ENCODE results near the gene ZNF888.
"Not testable (repeated sequence)": the region's sequence is repeated elsewhere in the genome, so short reads cannot be mapped to it uniquely, and the experiment has no call there.

ZNF888 gene

DNA sequence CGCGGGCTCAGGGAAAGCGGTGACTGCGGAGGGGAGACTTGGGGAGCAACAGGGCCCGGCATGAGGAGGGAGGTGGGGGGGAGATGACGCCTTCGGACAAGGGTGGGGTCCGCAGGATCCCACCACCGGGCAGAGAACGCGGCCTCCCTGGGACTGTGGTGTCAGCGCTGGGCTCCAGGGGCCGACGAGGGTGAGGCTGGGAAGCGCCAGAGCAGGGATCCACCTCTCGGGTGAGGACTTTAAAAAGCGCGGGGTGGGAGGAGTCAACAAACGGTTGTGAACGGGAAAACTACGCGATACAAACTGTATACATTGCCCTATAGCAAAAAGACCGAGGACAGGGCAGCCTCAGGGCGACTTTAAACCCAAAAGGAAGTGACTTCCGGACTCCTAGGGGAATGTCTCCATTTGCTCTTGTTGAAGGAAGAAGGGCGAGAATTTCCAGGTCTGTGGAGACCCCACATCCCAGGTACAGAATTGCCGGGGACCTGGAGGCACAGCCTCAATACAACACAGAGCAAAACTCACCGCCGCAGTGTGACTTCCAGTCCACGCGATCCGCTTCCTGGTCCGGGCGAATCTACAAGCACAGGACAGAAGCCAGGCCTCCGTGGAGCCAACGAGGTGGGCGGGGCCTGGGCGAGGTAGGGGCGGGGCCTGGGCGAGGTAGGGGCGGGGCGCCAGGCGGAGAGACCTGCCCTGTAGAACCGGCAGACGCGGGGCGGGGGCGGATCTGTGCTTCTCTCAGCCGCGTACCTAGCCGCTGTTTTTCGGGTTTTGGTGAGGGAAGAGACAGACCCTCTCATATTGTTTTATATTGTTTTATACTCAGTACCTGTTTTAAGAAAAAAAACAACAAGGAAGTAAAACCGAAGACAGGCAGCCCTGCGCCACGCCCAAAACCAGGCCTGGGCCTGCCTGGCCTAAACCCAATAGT is at the start of gene ZNF888:
Gene ZNF888 (minus strand): TSS at position 588 of the 937 bp plus-strand sequence. CDS start 5,555 bp downstream, outside the sequence.
- DNase-seq, result peak; percentile 91

DNA sequence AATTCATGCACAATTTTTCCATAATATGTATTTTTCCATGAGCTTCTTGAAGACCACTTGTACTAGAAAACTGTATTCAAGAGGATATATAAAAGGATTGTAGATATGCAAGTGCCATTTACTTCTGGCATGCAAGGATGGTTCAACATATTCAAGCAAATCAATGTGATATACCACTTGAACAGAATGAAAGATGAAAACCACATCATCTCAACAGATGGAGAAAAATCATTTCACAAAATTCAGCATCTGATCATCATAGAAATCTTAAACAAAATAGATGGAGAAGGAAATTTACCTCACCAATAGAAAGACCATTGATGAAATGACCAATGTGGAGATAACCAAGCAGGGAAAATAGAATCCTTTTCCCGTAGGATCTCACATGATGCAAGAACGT is 44.5 kb upstream of the ZNF888 start:
- DNase-seq, result no peak

DNA sequence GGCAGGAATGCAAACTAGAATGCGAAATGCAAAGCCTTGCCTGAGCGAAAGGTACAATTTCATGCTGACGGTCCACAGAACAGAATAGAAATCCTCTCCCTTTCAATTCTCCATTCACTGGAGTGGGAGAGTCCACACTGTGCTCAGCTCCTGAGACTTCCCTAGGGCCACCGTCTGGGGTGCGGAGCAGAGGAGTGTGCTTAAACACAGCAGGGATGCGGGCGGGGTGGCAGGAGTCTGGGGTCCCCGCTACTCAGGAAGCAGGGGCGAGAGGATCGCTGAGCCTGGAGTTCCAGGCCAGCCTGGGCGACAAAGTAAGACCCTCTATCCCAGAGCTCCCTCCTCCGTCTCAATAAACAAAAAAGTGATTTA is 40.0 kb upstream of the ZNF888 start:
- peak; percentile 40 for DNase-seq

DNA sequence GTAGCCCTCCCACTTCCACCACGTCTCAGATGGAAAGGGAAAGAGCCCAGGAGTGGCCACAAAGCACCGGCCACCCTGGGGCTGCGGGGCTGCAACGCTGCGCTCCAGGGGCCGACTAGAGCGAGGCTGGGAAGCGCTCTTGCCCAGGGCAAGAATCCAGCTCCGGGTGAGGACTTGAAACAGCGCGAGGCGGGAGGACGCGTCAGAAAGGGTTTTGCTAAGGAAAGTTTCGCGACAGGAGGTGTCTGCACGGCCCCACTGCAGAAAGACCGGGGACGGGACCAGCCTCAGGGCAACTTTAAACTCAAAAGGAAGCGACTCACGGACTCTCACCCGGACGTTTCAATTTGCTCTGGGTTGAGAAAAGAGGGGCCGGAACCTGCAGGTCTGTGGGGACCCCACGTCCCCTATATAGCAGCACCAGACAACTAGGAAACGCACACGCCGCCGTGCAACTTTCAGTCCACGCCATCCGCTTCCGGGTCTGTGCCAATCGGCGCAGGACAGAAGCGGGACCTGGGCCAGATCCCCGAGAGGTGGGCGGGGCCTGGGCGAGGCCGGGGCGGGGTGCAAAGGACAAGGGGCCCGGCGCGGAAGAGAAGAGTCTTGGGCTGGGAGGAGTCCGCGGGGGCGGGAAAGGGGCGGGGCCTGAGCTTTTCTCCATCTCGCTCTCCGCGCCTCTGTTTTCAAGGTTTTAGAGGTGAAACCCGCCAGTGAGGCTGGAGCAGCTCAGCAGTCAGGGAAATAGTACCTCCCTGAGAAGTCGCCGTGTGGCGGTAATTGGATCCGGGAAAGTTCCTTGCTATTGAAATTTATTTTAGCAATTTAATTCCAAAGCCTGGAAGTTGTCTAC is 39.4 kb upstream of the ZNF888 start, which contains the start of gene ZNF816:
Gene ZNF816 (minus strand): TSS at position 488 of the 853 bp plus-strand sequence. CDS start 6,792 bp downstream, outside the sequence.
- peak; percentile 98 for DNase-seq

DNA sequence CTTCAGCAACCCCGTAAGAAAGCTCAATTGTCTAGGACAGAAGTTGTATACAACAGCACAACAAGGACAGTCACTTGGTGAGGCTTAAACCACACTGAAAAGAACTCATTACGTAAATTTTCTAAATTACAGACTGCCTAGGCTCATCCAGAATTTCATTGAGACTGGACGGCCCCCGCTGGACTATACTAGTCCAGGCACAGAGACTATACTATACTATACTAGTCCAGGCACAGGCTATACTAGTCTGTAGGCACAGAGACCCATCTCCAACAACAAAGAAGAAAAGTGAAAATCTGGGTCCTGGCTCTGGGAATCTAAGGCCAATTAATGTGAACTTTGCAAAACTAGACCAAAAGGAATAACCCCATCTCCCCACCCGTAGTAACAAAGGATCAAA is 38.8 kb upstream of the ZNF888 start:
- no peak for DNase-seq

DNA sequence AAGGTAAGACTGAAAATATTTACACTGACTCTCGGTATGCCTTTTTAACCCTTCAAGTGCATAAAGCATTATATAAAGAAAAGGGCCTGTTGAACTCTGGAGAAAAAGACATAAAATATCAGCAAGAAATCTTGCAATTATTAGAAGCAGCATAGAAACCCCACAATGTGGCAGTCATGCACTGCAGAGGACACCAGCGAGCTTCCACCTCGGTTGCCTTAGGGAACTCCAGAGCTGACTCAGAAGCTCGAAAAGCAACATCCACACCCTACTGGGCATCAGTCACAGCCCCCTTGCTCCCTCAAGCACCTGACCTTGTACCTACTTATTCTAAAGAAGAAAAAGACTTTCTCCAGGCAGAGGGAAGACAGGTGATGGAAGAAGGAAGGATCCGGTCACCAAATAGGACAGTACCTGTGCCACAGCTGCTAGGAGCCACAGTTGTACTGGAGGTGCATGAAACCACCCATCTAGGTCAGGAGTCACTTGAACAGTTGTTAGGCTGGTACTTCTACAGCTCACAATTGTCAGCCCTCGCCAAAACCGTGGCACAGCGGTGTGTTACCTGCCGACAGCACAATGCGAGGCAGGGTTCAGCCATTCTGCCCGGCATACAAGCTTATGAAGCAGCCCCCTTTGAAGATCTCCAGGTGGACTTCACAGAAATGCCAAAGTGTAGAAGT is 36.5 kb upstream of the ZNF888 start:
- no peak for DNase-seq

DNA sequence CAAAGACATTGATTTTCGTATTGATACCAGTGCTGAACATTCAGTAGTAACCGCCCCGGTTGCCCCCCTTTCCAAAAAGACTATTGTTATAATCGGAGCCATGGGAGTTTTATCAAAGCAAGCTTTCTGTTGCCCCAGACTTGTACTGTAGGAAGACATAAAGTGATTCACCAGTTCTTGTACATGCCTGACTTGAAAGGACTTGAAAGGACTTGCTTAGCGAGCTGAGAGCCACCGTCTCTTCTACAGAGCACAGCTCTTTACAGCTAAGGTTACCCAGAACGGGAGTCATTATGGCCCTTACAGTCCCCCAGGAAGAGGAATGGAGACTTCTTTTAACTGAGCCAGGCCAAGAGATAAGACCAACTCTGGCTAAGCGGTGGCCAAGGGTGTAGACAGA is 34.4 kb upstream of the ZNF888 start:
- DNase-seq, result no peak

DNA sequence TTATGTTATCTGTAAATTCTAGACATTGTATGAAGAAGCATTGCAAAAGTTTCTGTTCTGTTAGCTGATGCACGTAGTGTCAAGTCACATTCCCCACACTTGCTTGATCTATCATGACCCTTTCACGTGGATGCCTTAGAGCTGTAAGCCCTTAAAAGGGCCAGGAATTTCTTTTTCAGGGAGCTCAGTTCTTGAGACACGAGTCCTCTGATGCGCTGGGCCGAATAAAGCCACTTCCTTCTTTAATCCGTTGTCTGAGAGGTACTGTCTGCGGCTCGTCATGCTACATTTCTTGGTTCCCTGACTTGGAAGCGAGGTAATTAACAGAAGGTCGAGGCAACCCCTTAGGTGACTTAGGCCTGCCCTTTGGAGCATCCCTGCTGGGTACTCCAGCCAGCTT is 33.7 kb upstream of the ZNF888 start:
- no peak for DNase-seq

DNA sequence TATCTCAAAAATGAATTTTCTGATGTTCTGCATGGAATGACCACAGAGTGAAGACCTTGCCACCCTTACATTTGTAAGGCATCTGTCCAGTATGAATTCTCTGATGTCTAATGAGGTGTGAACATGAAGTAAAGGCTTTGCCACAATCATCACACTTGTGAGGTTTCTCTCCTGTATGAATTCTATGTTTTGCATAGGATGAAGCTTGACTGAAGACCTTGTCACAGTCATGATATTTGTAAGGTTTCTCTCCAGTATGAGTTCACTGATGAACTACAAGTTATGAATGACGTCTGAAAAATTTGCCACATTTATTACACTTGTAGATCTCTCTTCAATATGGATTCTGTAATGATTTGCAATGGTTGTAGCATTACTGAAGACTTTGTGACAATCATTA is 26.2 kb upstream of the ZNF888 start:
- DNase-seq, result no peak

DNA sequence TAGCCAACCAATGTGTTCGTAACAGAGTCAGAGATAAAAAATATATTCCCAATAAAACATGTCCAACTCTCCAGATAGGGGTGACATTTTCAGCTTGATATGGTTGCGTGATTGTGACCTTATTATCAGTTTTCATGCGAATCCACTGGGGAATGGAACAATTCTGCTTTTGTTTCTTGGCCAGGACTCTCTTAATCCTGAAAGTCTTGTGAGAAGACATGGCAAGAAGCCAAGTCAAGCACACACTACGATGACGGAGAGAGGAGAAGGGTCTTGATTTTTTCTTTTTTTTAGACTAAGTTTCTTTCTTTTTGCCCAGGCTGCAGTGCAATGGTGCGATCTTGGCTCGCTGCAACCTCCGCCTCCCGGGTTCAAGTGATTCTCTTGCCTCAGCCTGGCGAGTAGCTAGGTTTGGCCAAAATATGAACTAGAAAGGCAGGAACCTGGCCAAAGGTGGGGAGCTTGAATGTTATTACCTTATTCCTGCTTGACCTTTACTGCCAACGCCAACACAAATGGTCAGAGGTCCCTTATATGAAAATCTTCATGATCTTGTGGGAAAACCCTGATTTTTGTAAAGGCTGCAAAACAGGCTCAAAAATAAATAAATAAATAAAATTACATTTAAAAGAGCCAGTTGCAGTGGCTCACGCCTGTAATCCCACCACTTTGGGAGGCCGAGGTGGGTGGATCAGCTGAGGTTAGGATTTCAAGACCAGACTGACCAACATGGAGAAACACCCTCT is 25.0 kb upstream of the ZNF888 start:
- DNase-seq, result no peak

DNA sequence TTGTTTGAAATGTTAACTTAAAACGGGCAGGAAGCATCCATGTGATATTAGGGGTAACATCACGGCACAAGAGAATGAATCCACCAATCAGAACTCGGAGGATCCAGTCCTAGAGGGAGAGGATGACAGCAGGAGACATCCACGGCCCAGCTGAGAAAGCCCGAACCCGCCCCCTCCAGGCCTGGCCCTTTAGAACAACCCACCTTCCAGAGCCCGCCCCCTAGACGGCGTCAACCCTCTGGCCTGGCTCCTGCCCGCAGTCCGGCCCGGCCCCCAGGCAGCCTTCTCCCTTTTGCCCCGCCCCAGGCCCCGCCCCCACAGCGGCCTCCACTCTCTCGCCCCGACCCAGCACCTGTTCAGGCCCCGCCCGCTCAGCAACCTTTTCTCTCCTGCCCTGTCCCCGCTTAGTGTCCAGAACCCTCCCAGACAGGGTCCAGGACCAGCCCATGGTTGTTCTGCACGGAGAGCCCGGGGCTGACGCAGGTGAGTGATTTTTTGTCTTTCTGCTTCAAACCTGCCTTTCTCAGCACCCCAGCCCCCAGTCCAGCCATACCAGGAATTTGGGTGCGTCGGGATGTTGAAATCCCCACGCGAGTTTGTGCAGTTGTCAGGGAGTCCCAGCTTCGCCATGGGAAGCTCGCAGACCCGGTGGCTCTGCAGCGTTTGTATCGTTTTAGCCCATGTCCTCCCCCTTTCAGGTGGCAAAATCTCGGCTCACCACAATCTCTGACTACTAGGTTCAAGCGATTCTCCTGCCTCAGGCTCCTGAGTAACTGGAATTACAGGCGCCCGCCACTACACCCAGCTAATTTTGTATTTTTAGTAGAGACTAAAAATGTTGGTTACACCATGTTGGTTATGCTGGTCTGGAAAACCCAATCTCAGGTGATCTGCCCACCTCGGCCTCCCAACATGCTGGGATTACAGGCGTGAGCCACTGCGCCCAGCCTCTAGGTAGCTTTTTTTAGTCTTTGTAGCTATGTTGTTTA is 23.4 kb upstream of the ZNF888 start:
- DNase-seq, result peak; percentile 34

DNA sequence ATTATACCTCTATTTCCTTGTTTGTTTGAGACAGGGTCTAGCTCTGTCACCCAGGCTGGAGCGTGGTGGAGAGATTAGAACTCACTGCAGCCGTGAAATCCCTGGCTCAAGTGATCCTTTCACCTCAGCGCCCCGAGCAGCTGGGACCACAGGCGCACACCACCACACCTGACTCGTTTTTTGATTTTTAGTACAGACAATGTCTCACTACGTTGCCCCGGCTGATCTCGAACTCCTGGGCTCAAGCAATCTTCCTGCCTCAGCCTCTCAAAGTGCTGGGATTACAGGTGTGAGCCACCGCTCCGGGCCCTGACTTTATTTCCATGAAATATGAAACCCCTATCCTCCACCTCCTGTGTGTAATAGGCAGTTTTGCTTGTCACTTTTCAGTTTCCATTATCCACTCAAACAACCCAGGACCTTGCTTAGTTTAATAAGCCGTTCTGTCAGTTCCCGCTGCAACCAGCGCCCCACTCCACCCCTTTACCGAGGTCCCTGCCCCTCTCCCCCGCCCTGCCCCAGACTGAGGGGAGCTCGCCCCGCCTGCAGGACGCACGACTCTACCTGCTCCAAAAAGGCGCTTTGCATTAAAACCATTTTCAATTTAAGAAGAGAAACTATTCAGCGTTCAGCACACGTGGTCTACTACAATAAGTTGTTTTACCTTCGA is 22.6 kb upstream of the ZNF888 start:
- no peak for DNase-seq

DNA sequence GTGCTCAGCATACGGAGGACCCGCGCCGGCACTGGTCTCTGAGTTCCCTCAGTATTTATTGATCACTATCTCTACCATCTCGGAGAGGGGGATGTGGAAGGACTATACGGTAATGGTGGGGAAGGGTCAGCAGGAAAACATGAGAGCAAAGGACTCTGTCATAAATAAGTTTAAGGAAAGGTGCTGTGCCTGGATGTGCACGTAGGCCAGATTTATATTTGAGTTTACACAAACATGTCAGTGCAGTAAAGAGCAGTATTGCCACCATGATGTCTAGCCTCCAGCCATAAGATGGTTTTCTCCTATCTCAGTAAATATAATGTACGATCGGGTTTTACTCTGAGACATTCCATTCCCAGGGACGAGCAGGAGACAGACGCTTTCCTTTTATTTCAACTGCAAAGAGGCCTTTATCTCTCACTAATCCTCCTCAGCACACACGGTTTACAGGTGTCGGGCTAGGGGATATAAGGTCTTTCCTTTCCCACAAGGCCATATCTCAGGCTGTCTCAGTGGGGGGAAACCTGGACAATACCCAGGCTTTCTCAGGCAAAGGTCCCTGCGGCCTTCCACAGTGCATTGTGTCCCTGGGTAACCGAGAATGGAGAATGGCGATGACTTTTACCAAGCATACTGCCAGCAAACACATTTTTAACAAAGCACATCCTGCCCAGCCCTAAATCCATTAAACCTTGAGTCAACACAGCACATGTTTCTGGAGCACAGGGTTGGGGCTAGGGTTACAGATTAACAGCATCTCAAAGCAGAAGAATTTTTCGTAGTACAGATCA is 21.7 kb upstream of the ZNF888 start:
- not testable (repeated sequence) for DNase-seq

DNA sequence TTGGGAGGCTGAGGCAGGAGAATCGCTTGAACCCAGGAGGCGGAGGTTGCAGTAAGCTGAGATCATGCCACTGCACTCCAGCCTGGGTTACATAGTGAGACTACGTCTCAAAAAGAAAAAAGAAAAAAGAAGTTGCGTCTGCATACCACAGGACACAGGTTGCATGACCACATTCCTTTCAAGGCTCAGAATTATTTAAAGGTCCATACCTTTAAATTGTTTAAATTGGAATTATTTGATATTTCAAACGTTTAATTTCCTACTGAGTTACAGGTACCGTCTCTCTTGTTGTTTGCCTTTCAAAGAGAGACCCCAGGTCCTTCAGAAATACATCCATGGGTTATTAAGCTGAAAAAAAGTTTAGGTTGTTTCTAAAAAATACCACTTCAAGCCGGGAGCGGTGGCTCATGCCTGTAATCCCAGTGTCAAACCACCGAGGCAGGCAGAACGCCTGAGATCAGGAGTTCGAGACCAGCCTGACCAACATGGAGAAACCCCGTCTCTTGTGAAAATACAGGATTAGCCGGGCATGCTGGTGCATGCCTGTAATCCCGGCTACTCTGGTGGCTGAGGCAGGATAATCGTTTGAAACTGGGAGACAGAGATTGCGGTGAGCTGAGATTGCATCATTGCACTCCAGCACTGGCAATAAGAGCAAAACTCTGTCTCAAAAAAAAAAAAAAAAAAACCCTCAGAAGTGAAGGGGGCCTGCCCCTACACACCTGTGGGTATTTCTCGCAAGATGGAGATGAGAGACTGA is 20.8 kb upstream of the ZNF888 start:
- no peak for DNase-seq

DNA sequence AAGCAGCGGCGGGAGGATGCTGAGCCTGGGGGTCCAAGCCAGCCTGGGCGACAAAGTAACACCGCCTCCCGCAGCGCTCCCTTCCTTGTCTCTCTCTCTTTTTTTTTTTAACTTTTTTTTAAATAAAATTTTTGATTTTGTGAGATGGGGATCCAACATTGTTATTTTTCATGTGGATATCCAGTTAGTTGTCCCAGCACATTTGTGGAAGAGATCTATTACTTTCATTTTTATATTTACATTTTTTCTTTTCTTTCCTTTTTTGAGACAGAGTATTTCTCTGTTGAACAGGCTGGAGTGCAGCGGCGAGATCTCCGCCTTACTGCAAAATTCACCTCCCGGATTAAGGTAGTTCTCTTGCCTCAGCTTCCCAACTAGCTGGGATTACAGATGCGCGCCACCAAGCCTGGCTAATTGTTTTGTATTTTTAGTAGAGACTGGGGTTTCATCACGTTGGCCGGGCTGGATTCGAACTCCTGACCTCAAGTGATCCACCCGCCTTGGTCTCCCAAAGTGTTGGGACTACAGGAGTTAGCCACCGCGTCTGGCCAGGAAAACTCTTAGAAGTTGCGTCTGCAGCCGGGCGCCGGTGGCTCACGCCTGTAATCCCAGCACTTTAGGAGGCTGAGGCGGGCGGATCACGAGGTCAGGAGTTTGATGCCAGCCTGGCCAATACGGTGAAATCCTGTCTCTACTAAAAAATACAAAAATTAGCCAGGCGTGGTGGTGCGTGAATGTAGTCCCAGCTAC is 20.1 kb upstream of the ZNF888 start:
- no peak for DNase-seq

DNA sequence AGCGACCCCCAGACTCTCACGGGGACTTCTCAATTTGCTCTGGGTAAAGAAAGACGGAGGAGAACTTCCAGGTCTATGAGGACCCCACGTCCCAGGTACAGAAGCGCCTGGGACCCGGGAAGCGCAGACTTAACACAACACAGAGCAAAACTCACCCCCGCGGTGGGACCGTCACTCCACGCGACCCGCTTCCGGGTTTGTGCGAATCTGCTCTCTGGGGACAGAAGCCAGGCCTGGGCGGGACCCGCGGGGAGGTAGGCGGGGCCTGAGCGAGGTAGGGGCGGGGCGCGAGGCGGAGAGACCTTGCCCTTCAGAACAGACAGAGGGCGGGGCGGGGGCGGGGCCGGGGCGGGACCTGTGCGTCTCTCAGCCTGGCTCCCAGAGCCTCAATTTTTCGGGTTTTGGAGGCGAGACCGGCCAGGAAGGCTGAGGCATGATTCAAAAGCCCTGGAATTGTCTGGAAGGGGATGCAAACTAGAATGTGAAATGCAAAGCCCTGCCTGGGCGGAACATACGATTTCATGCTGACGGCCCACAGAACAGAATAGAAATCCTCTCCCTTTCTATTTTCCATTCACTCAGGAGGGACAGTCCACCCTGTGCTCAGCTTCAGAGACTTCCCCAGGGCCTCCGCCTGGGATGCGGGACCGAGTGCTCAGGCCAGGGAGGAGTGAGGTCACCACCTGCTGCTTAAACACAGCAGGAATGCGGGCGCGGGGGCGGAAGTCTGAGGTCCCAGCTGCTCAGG is 19.3 kb upstream of the ZNF888 start:
- peak; percentile 95 for DNase-seq

DNA sequence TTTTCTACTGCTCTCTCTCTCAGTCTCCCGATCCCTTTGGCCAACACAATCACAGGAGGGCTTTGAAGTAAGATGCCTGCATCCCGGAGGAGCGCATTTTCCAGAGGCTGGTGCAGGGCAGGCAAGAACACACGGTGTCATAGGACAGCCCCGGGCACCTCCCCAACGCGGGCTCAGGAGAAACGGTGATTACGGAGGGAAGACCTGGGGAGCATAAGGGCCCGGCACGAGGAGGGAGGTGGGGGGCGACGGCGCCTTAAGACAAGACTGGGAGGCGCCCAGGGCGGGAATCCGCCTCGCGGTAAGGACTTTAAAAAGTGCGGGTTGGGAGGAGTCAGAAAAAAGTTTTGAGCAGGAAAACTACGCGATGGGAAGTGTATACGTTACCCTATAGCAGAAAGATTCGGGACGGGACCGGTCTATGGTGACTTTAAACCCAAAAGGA is 18.7 kb upstream of the ZNF888 start:
- peak; percentile 46 for DNase-seq

Measured in left hindlimb (tissue), 1 donor.